Measurements from ENCODE around the gene RARB.

GRCh38 chr3:25515171-25515570 is 87.1 kb downstream of the RARB start:
- TF ChIP-seq CTCF (conservative IDR thresholded peaks at IDR 0.05; ENCODE audit: low read depth, low read length) (no peak), EZH2 (IDR thresholded peaks at IDR 0.05; ENCODE audit: low read length, unreplicated experiment) (no peak), EZH2phosphoT487 (IDR thresholded peaks at IDR 0.05; ENCODE audit: borderline replicate concordance, low read length) (no peak)

All from PC-3 (cell line).